GM19467 (cell line): ENCODE data around the gene PPM1M.

Experiments used
- ATAC-seq: cut with Tn5 transposase; IDR thresholded peaks from one replicate; pipeline ENCODE4 v1.9.1; 2021; ENCODE audit warnings: mild to moderate bottlenecking, moderate library complexity; ENCODE audit not compliant: unreplicated experiment

Gene PPM1M

DNA sequence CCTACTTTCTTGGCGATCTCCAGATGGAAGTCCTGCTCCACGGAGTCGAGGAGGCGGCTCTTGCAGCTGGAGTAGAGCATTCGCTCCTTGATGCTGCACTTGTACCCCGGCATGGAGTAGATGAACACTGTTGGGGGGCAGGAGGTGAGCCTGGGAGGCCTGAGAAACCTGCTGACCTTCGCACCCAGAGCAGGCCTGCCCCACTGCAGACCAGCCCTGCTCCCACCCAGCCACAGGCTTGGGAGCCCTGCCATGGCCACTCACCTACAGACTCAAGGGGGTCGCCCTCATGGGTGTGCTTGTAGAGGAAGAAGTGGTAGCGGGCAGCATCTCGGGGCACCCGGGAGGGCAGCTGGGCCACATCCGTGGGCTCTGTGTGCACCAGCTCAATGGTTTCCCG, 15.9 kb upstream of the PPM1M start:
- no peak for ATAC-seq

DNA sequence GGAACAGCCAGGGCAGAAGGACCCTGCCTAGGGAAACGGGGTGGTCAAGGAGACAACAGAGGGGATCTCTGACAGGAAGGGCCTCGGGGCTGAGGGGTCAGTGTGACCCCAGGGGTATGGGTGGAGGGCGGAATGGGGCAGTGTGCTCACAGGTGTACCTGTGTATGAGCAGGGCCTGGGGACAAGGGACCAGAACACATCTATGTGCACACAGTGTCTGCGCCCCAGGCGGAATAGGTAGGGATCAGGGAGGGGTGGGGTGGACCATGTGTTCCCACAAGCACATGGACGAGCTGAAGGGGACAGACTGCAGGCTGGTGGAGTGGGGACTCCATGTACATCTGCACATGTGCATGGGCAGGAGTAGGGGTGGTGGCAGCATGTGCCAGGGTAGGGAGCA, 15.1 kb upstream of the PPM1M start:
- no peak for ATAC-seq

DNA sequence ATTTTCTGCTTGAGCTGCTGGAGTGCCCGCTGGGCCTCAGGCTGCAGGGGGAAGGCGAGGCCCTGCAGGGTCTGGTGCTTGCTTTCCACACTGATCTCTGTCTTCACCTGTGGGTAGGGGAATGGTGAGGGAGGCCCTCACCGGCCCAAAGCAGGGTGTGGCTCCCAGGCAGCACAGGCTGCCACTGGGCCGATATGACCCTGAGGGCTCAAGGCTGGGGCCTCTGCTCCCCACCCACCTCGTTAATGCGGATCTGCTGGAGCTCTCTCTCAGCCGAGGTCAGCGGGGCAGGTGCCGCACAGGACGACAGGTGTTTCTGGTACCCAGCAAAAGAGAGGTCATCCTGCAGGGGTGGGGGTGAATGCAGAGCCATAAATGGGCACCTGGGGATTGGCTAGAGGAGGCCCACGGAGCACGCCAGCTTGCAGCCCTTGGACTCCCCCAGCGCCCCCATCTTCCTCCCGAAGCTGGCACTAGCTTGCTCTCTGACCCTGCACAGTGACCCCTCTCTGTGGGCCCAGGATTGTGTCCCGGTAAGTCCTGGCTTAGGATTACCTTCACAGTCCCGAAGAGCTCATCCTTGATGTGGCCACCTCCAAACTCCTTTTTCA, 14.6 kb upstream of the PPM1M start:
- ATAC-seq: no peak

DNA sequence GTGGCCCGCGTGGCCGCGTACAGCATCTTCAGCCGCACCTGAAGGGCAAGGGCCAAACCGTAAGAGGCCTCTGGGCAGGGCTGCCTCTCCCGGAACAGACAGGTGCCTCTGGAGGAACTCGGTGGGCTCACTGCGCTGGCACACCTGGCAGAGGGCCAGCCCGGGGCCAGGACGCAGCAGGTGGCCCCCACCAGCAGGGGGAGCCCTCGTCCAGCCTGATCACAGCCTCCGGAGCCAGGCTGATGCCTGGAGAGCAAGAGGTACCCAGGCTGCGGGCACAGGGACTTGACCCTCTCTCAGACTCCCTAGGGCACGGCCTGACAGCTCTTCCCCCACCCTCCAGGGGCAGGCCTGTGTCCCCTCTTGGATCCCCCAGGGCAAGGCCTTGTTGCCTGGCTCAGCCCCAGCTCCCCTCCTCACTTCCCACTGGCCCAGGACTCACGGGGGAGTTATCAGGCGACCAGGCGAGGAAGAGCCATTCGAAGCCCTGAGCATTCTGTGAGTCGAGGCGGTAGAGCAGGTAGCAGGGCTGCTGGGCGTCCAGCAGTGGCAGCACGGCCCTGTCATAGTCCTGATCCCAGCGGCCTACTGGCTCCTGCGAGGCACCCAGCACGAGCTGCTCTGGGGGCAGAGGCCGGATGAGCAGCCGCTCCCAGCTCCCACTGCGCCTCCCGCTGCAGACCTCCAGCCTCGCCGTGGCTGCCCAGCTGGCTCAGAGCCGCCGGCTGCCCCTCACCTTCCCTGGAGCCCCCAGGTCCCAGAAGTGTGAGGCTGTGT, 13.9 kb upstream of the PPM1M start:
- no peak for ATAC-seq

DNA sequence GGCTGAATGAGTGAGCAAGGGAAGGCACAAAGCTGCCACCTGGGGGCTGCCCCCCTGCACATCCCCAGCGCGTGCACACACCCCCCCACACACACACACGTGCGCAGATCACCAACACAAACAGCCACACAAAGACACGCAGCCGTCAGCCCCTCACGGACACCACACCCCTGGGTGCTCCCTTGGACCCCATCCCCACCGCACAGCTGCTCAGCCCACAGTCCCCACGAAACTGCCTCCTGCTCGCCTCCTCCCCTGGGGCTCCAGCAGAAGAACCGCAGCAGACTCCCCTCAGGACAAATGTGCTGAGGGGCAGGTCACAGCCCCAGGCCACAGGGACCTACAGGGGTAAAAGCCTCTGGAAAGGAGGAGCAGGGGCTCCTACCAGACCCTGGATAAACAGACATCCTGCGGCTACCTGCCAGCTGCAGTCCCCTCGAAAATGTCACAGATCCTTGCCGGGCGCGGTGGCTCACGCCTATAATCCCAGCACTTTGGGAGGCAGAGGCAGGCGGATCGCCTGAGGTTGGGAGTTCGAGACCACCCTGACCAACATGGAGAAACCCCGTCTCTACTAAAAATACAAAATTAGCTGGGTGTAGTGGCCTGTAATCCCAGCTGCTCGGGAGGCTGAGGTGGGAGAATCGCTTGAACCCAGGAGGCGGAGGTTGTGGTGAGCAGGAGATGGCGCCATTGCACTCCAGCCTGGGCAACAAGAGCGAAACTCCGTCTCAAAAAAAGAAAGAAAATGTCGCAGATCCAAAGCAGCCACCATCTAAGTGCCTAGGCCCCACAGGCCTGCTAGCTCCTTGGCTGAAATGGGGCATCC, 13.1 kb upstream of the PPM1M start:
- ATAC-seq: no peak

DNA sequence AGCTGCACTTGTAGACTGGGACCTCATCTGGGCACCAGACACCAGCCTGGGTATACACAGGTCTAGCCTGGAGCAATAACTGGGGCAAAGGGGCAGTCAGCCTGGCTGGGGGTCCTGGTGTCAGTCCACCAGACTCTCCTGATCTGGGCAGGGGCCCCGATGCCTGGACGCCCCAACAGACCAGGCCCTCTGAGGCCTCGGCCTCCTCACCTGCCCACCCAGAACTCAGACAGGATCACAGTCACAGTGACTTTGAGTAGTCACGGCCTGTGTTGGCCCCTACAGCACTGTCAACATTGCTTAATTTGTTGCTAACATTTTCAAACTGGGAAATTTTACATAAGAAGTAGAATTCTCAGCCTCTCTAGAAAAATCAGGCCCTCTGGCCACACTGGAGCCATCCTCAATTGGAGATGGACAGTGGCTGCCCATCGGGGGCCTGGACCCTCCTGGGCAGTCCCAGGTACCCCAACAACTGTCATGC, 12.4 kb upstream of the PPM1M start:
- ATAC-seq: no peak

DNA sequence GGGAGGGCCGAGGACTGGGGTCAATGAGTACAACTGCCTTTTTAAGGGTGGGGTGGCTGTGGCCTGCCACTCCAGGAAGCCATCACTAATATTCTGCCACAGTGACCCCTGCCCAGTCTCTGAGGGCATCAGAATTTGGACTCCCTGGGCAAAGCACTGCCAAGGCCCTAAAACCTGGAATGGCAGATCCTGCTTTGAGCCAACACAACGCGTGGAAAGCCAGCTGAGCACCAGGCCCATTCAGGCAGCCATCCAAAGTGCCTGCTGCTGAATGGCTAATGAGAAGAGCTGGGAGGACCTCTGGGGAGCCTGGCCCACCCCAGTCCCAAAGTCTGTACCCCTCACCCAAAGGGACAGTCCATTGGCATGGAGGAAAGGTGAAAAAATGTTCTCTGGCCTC, 11.6 kb upstream of the PPM1M start:
- no peak for ATAC-seq

DNA sequence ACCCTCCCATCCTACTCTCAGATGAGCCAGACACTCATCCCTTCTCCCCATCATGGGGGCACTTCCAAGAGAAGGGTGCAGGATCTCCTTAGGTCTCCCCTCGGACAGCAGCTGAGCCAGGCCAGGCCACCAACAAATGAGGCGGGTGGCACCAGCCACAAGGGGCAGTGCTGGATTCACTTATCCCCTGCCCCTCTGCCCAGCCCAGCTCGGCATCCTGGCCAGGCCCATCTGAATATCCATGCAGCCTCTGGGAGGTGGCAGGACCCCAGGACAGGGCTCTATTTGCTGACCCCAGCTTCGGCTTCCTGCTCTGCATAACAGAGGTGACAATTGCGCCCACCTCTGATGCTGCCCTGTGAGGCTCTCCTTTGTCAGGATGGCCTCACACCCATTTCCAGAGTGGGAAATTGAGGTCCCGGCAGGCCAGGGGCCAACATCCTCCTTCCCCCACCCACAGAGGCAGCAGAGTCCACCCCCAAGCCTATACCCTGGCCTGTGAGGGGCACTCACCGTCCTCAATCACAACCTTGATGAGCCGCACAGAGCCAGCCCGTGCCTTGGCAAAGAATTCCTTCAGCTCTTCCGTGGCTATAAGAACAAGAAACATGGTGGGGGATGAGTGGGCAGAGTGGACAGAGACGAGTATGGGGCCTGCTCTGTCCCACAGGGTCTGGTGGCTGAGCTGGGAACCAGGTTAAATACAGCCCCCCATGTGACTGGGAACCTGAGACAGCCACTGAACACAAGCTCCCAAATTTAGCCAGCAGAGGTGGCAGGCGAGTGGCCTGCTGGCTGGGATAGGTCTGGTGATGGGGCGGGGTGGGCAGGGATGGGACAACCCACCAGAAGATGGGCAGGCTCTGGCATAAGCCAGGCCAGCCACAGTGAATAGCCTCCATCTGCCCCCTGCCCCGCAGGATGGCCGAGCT, 10.8 kb upstream of the PPM1M start:
- ATAC-seq: no peak

DNA sequence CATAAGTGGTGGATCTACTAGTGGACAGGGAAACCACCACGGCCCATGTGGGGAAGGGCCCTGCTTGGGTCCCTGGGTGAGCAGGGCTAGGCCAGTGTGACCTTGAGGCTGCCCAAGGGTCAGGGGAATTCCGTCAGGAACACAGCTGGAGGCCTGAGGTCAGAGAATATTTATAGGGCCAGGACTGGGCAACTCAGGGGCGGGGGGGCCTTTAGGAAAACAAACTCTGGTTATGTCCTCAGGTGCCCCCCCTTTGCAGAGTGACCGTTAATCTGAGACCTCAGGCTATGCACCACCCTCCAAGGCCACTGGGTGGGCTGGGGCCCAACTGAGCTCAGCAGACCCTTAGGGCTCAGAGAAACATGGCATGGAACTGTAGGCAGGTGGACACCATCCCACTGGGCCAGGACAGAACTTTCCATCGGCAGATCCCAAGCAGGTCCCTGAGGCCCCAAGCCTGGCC, 9.1 kb upstream of the PPM1M start:
- no peak for ATAC-seq

DNA sequence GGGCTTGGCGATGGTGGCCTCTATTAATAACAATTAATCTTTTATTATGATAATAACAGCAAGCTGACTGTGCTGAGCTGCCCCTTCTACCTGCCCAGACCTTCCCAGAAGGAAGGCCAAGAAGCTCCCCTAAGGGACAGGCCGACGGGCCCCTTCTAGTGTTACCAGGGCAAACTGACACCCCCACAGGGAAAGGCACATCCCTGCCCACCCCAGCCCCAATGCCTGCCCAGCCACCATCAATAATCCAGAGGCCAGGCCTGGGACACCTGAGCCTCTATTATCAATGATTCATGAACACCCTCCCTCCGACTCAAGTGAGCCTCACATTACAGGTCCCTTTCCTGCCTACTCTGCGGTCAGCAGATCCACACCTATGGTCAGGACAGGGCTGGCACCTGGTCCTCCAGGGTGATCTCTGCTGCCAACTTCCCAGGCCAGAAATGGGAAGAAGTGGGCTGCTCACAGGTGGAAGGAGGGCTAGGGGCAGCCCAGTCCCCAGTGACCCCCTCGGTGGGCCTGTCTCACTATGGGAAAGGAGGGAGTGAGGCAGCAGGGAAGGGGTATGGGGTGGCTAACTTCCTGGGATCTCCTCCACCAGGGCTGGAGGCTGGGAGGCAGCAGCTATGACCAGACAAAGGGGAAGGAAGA, 8.4 kb upstream of the PPM1M start:
- no peak for ATAC-seq

DNA sequence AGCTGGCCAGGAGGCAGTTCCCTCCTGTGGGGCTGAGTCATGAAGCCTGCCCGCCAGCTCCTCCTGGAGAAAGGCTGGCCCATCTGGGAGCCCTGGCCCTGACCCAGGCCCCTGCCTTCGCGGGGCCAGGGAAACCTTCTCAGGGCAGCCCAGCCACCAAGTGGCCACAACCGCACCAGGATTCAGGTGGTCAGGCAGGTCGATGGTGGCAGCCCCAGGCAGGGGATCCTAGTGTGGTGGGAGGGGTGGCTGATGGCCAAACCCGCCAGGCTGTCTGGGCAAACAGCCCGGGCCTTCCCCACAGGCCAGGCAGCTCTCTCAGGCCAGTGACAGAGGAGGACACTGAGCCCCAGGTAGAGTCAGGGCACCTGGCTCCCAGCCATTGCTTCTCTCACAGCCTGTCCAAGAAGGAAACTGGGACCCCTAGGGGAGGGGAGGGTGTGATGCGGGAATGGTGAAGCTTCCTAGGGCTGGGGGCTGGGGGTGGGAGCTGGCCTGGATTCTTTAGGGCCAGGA, 7.8 kb upstream of the PPM1M start:
- ATAC-seq: no peak

DNA sequence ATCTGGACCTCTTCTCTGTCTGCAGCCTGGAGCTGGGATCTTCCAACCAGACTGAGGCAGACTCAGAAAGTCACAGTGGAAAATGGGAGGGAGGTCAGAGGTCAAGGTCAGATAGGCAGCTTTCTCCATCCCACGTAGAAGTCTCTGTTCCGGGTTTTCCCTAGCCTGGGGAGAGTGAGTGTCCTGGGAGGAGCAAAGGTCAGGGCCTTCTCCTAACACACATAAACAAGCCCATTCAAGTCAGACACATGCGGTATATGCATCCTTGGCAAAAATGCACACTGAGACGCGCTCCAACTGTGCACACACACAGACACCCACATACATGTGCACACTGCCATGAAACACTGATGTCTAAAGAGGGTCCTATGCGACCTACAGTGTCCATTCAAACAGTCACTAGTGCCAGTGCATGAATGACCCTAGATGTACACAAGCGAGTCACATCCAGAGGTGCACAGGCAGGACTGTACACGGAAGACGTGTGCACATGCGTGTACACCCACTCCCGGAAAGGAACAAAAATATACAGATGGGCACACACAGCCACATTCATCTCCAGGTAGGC, 7.3 kb upstream of the PPM1M start:
- ATAC-seq: peak; percentile 6

DNA sequence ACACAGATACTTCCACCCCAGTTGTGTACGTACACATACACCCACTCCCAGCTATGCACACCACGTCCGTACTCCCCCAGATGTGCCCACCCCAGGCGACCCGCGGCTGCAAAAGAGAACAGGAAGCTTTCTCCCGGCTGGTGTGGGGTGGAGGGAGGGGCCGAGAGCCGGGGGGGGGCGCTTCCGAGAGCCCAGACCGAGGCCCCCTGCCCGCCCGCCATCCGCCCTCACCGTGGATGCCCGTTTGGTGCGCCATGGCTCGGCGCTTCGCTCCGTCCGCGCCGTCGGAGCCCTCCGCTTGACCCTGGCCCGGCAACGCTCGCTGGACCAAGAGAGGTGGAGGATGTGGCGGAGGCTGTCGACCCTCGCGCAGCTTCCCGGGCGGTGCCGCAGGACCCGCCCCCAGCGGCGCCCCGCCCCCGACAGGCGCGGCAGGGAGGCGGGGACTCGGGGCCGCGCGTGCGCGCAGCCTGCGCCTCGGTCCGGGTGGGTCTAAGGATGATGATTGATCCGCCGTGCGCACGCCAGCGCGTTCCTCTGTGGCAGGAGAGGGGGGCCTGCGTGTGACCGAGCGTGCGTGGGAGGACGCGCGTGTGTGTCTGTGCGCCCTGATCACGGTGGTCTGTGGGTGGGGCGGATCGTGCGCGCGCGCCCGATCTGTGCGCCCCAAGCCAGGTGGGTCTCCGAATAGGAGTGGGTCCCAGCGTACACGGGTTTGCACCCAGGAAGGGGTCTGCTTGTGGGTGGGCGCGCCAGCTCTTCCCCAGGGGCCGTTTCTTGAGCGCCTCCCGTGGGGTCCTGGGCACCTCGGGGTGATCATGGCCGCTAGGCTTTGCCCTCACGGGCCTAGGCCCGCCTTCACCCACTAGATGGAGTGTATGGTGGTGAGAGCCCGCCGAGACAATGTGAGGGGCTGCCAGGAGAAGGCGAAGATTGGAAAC, 6.5 kb upstream of the PPM1M start, which contains the start of gene TWF2:
TSS of gene TWF2 (minus strand) at position 398 of the 941 bp plus-strand sequence. CDS start at position 256, 142 bp downstream.
- ATAC-seq: peak; percentile 62

DNA sequence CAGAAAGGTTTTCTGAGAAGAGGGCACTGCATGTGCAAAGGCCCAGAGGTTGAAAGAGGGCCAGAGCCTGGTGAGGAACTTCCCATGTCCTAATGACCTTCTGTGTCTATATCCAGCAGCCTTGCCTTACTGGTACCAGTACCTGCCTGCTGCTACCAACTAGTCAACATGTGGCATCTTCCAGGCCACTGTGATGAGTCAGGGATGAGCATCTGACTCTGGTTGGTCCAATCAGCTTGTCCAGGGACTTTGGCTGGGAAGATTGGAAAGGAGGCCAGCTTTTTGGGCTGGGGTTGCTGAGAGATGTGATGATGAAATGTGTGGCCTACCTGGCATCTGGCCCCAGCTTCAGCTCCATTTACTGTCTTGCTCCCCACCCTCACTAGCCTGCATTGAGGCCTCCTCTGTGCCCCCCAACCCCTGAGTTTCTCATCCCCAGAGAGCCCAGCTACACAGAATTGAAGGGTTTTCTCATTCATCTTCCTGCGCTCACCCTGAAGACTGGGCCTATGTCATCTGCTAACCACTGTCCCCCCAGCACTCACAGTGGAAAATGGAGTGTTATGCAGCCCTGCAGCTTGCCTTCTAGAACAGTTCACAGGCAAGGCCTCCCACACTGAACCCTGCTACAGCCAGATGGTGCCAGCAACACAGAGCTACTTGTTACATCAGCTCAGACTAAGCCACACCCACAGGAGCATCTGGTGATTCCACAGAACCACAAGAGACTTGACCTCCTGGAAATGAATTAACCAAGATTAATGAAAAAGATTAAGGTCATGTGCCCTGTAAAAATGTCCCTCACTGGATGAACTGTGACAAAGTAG, 5.3 kb upstream of the PPM1M start:
- ATAC-seq: no peak

DNA sequence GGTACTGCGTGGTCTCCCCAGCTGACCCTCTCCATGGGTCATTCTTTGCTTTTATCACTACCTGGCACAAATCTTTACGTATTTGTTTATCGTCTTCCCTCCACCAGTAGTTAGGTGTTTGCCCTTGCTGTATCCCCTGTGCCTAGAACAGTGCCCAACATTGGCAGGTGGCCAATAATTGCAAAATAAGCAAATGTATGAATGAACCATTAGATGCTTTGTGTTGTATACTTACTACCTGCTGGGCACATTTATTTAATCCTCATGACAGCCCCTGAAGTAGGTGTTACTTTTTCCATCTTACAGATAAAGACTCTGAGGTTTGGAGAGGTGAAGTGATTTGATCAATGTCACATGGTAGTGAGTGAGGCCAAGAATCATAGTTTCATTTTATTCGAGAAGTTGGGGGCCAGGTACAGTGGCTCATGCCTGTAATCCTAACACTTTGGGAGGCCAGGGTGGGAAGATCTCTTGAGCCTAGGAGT, 4.6 kb upstream of the PPM1M start:
- no peak for ATAC-seq

DNA sequence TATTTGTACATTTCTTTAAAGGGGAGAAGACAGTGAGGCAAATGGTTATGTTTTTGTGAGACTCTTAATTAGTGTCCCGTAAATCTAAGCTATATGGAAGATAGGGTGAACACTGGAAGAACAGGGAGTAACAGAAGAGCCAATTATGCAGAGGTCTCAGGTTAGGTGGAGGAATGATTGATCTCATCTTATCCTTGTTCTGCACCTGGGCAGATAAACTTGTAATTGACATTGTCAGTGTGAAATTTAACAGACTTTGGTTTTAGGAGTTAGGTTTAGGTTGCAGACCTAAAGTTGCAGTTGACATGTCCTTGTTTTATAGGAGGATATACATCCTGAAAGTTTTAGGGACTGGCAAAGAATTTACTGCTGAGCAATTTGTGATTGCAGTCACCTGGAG, 3.5 kb upstream of the PPM1M start:
- no peak for ATAC-seq
